ENCODE results near the gene SLC6A4.
A peak's percentile ranks its signal among the peaks of the same experiment; 100 is the strongest.

SLC6A4 gene

DNA sequence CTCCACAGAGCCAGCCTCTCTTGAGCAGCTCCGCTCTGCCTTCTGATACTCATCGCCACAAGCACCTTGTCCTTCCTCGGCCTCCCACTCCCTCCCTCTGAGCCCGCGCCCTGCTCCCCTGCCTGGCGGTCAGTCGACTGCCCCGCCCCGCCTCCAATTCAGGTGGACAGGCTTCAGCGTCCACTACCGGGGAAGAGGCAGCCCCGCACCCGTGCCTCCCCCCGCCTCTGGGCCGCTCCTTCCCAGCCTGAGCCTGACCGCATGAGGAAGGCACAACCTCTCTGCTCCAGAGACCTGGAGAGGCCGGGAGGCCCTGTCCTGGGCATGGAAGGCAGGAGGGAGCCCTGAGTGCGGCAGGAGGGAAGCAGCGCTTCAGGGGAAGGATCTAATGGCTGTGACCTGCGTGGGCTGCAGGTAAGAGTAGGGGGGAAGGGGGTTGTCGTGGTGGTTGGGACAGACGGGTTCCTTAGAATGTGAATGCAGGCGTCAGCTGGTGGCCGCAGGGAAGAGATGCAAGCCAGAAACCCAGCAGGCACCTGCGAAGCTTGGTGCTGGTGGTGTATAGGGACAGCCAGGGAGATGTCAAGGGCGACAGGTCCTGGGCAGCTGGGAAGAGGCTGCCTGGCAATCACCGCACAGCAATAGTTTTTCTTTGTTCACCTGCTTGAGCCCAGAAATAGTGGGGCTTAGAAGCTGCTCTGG lies 3.0 kb upstream of the SLC6A4 start:
- peak overlapping the region; percentile 45 to 72 (median 65) for H3K4me3 Mint-ChIP-seq
- no peaks in the 10 kb centered on the region for H3K36me3 Mint-ChIP-seq (ENCODE audit: low read depth)
- H3K4me1 Mint-ChIP-seq = peaks cover 21% of the 10 kb centered on the region
- no peaks in the 10 kb centered on the region for H3K9me3 Mint-ChIP-seq
- H3K27me3 Mint-ChIP-seq (ENCODE audit: low read depth) = peaks cover 73% of the 10 kb centered on the region
- no peak overlapping the region for H3K27ac Mint-ChIP-seq
- TF ChIP-seq, protein P1, sequence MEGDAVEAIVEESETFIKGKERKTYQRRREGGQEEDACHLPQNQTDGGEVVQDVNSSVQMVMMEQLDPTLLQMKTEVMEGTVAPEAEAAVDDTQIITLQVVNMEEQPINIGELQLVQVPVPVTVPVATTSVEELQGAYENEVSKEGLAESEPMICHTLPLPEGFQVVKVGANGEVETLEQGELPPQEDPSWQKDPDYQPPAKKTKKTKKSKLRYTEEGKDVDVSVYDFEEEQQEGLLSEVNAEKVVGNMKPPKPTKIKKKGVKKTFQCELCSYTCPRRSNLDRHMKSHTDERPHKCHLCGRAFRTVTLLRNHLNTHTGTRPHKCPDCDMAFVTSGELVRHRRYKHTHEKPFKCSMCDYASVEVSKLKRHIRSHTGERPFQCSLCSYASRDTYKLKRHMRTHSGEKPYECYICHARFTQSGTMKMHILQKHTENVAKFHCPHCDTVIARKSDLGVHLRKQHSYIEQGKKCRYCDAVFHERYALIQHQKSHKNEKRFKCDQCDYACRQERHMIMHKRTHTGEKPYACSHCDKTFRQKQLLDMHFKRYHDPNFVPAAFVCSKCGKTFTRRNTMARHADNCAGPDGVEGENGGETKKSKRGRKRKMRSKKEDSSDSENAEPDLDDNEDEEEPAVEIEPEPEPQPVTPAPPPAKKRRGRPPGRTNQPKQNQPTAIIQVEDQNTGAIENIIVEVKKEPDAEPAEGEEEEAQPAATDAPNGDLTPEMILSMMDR (IDR thresholded peaks at IDR 0.05; ENCODE audit: unreplicated experiment in 3 of 3) = no peak

DNA sequence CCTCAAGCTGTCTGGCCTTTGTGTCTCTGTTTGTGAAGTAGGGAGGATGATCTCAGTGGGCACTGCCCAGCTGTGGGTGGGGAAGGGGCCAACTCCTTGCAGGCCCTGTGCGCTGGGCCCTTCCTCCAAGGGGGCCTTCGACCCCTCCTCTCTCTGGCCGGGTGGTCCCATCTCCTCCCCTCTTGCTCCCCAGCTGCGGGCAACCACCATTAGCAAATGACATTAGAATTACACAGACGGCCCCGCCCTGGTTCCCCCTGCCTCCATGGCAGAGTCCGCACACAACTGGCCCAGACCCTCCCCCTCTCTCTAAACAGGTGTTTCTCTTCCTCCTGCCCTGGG lies 2.5 kb upstream of the SLC6A4 start:
- no peaks in the 10 kb centered on the region for H3K36me3 Mint-ChIP-seq (ENCODE audit: low read depth)
- no peaks in the 10 kb centered on the region for H3K9me3 Mint-ChIP-seq
- peak overlapping the region; percentile 45 to 72 (median 65) for H3K4me3 Mint-ChIP-seq
- TF ChIP-seq, protein P1 (IDR thresholded peaks at IDR 0.05; ENCODE audit: unreplicated experiment in 3 of 3) = no peak
- peaks cover 79% of the 10 kb centered on the region for H3K27me3 Mint-ChIP-seq (ENCODE audit: low read depth)
- H3K27ac Mint-ChIP-seq = no peak overlapping the region
- peaks cover 21% of the 10 kb centered on the region for H3K4me1 Mint-ChIP-seq

DNA sequence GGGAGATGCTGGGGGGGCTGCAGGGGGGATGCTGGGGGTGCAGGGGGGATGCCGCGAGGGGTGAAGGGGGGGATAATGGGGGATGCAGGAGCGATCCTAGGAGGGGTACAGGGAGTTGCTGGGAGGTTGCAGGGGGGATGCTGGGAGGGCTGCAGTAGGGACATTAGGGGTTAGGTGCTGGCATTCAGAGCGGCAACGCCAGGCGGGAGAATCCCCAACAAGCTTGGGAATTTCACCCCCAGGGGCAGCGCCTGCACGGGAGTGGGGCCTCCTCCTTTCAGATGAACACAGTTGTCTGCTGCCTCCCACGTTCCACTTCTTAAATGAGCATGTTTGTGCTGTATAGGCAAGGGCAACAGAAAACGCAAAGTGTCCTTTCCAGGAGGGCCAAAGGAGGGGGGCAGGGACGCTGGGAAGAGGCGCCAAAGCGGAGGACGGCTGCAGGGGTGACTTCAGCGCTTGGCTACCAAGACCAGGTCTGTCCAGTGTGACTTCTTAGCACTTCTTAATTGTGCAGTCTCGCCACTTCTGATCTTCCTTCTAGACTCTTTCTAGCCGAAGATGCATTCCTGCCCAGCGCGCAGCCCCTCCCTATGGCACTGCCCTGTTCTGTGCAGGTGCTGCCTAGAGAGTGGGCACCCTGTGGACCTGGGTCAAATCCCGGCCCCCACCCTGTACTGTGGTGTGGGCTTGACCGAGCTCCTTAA lies 2.0 kb upstream of the SLC6A4 start:
- Mint-ChIP-seq H3K4me1 (peaks cover 21% of the 10 kb centered on the region), H3K4me3 (peak overlapping the region; percentile 28 to 65 (median 47))
- TF ChIP-seq, protein P1 (IDR thresholded peaks at IDR 0.05; ENCODE audit: unreplicated experiment in 3 of 3) = no peak

DNA sequence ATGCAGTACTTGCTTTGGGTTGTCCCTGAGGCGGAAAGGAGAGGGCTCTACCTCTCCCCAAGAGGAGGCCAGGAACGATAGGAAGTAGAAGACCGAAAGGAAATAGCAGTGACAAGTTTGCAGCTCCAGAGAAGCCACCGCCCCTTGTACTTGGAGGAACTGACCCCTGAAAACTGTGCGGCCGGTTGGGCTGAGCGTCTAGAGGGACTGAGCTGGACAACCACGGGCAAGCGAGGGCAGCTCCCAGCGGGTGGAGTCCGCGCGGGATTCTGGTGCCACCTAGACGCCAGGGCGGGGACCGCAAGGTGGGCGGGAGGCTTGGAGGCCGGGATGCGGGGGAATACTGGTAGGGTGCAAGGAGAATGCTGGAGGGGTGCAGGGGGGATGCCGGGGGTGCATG lies 1.3 kb upstream of the SLC6A4 start:
- Mint-ChIP-seq H3K9me3 (no peaks in the 10 kb centered on the region), H3K36me3 (ENCODE audit: low read depth) (no peaks in the 10 kb centered on the region), H3K4me3 (peak overlapping the region in 2 of 3 experiments; percentile 69 to 73), H3K4me1 (peaks cover 21% of the 10 kb centered on the region), H3K27me3 (ENCODE audit: low read depth) (peaks cover 91% of the 10 kb centered on the region), H3K27ac (no peak overlapping the region)
- TF ChIP-seq, protein P1 (IDR thresholded peaks at IDR 0.05; ENCODE audit: unreplicated experiment in 3 of 3) = peak; percentile 18 to 35 (median 25)

More for the DNA sequence above, 2.0 kb upstream of the SLC6A4 start:
- Mint-ChIP-seq H3K9me3 (no peaks in the 10 kb centered on the region), H3K27ac (no peak overlapping the region), H3K27me3 (ENCODE audit: low read depth) (peaks cover 84% of the 10 kb centered on the region), H3K36me3 (ENCODE audit: low read depth) (no peaks in the 10 kb centered on the region)

DNA sequence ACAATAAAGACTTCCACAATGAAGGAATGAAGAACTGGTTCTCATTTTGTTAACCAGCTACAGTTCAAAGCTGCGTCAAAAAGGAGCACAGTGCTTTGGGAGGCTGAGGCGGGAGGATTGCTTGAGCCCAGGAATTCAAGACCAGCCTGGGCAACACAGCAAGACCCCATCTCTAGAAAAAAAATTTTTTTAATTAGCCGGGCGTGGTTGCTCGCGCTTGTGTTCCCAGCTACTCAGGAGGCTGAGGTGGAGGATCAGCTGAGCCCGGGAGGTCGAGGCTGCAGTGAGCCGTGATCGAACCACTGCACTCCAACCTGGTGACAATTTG lies 764 bp upstream of the SLC6A4 start:
- Mint-ChIP-seq H3K4me1 (peaks cover 21% of the 10 kb centered on the region), H3K27ac (peak overlapping the region in 1 of 3 experiments; percentile 24), H3K9me3 (no peaks in the 10 kb centered on the region), H3K4me3 (peak overlapping the region; percentile 82 to 84 (median 84)), H3K27me3 (ENCODE audit: low read depth) (peaks cover 94% of the 10 kb centered on the region), H3K36me3 (ENCODE audit: low read depth) (no peaks in the 10 kb centered on the region)
- TF ChIP-seq, protein P1 (IDR thresholded peaks at IDR 0.05; ENCODE audit: unreplicated experiment in 3 of 3) = no peak
